Bladder microvascular endothelial cell (primary cell): ENCODE results near the gene ANAPC13. TPM values are rescaled to one million over a fixed set of nuclear protein-coding genes. Genes with fewer than 3 reads are reported as not detected.

ENCODE experiments used
- total RNA-seq: library from RNA; depleted of rRNA; stranded (reverse); fragments of >200 nt; gene quantifications from 2 replicates; pipeline ENCODE4 v1.2.3, GENCODE V29; 2014

The ANAPC13 gene
- total RNA-seq = 40.2 and 75.1 TPM in 2 replicates

DNA sequence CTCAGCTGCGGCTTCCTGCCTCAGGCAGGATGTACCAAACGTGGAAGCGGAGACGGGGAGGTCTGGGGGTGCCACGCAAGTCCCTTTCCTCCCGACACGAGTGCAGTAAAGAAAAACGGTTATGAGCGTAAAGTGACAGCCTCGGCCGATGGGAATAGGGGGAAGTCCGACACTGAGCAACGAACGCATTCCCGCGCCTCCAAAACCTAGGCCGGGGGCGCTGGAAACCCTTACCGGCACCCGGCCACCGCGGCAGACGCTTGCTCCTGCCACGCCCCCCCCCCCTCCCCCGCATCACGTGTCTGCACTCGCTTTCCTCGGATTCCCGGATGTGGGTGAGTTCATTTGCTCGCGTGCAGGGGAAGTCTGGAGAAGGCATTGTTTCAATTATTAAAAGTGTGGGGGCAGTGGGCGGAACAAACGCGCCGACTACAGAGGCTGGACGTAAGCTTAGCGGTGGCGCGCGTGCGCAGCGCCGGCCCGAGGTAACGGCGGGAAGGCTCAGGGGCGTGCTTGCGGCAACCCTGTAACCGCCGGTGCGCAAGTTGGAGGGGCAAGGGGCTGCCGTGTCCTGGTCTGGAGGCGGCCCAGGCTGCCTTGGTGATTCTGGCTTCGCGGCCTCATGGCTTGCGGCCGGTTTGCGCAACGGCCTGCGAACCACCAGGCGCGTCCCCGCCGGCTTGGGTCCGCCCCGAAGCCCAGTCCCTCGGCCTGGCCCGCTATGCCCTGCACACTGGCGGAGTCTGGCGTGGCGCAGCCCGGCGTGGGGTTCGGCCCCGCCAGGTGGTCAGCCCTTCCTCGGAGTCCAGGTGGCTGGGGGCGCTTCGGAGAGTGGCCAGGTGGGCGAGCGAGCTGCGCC lies at the start of gene ANAPC13, which contains the start of gene CEP63:
ANAPC13 (minus strand) TSS at position 268 of the 859 bp plus-strand sequence. CDS start 3,081 bp downstream, outside the sequence.
CEP63 (plus strand) TSS at position 340 of the 859 bp plus-strand sequence. CDS start 9,264 bp downstream, outside the sequence.

Other genes starting within 250 kb of the ANAPC13 start
- 52.6 and 111 TPM in 2 replicates for gene RYK, start 235.1 kb downstream of the ANAPC13 start, total RNA-seq
- gene AMOTL2, start 111.5 kb downstream of the ANAPC13 start, total RNA-seq = 70.7 and 145 TPM in 2 replicates
- gene CEP63, start 72 bp upstream of the ANAPC13 start, total RNA-seq = 14.6 and 16.1 TPM in 2 replicates
- gene KY, start 165.0 kb upstream of the ANAPC13 start, total RNA-seq = not detected in 2 replicates